ENCODE measurements around the gene RYR2.

The RYR2 gene

DNA sequence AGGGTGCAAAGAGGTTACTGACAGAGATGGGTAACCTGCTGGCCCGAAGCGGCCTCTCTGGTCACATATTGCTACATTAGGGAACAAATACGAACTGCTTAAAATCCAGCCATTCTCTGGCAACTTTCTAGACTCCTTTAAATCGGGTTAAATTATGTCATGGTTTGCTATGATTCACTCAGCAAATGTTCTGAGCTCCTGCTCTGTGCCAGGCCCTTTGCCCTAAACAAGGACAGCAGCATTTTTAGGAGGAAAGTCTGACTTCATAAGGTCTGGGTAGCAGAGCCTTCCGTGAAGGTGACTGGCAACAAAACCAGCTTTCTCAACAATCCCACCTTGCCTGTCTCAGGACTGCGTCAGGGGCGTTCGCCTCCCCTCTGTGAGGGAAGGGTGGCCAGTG lies 833.3 kb downstream of the RYR2 start:
- H3K4me3 ChIP-seq (replicated peaks; ENCODE audit: low read depth, low read length) = no peak overlapping the region
- DNase-seq (ENCODE audit: low read depth) = no peak
- TF ChIP-seq, protein P1, sequence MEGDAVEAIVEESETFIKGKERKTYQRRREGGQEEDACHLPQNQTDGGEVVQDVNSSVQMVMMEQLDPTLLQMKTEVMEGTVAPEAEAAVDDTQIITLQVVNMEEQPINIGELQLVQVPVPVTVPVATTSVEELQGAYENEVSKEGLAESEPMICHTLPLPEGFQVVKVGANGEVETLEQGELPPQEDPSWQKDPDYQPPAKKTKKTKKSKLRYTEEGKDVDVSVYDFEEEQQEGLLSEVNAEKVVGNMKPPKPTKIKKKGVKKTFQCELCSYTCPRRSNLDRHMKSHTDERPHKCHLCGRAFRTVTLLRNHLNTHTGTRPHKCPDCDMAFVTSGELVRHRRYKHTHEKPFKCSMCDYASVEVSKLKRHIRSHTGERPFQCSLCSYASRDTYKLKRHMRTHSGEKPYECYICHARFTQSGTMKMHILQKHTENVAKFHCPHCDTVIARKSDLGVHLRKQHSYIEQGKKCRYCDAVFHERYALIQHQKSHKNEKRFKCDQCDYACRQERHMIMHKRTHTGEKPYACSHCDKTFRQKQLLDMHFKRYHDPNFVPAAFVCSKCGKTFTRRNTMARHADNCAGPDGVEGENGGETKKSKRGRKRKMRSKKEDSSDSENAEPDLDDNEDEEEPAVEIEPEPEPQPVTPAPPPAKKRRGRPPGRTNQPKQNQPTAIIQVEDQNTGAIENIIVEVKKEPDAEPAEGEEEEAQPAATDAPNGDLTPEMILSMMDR (IDR thresholded peaks at IDR 0.05; ENCODE audit: low read length, missing control alignments) = no peak

DNA sequence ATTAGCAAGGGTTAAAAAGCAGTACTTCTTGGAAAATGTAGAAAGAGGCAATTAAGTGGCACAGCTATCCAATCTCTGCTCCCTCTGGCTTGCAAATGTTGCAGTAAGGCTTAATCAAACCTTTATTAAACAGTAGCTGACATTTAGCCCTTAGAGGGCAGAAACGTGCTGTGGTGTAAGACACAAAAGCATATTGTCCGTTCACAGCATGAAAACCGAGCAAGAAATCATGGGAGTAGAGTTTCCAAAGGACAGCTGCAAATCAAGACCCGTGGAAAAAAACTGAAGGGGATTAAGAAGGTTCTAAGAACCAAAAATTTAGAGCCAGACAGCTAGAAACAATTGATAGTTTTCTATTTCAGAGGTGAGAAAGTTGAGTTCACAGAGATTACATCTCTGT lies 835.6 kb downstream of the RYR2 start:
- TF ChIP-seq, protein P1 (IDR thresholded peaks at IDR 0.05; ENCODE audit: low read length, missing control alignments) = no peak

DNA sequence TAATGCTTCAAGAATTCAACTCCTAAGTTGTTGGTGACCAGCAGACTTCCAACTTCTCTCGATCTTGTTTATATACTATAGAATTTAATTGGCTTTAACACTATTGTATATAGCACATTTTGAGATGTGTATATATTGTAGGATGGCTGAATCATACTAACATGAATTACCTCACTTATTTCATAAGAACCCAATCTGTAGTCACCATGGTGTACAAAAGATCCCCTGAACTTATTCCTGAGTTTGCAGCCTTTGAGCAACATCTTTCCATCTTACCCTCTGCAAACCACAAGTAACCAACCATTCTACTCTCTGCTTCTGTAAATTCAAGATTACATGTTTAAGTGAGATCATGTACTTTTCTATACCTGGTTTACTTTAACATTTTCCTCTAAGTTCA lies 836.4 kb downstream of the RYR2 start:
- TF ChIP-seq, protein P1 (IDR thresholded peaks at IDR 0.05; ENCODE audit: low read length, missing control alignments) = no peak
- no peak overlapping the region for H3K4me3 ChIP-seq (replicated peaks; ENCODE audit: low read depth, low read length)
- no peak for DNase-seq (ENCODE audit: low read depth)

More for the DNA sequence above, 835.6 kb downstream of the RYR2 start:
- DNase-seq (ENCODE audit: low read depth) = no peak
- H3K4me3 ChIP-seq (replicated peaks; ENCODE audit: low read depth, low read length) = no peak overlapping the region

DNA sequence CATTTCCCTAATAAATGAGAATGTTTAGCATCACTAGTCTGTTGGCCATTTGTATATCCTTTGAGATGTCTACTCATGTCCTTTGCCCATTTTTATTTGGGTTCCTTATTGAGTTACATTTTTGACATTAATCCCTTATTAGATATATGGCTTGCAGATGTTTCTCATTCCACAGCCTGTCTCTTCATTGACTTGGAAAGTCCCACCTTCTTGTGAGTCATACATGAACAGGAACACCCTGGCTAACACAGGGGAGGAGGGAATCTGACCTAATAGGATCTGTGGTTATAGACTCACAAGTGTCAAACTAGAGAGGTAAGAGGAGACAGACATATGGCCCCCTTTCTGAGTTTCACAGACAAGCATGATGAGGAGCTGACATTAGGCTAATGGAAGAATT lies 837.2 kb downstream of the RYR2 start:
- DNase-seq (ENCODE audit: low read depth) = no peak
- no peak overlapping the region for H3K4me3 ChIP-seq (replicated peaks; ENCODE audit: low read depth, low read length)
- TF ChIP-seq, protein P1 (IDR thresholded peaks at IDR 0.05; ENCODE audit: low read length, missing control alignments) = no peak
